ENCODE results near the gene GPBP1L1.

DNA sequence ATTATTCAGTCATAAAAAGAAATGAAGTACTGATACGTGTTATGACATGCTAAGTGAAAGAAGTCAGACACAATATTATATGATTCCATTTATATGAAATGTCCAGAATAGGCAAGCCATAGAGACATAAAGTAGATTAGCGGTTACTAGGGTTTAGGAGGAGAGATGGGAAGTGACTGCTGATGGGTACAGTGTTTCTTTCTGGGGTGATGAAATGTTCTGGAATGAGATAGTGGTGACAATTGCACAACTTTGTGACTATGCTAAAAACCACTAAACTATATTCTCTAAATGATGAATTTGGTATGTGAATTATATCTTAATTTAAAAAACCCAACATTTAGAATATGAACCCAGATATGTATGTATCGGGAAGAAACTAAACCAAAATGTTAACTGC lies 36.5 kb upstream of the GPBP1L1 start:
- TF ChIP-seq EP300 (IDR thresholded peaks at IDR 0.05; ENCODE audit: low read length) (peak; percentile 27; the same call in 1 of the 2 replicates), USF2 (CRISPR knock-in tag; IDR thresholded peaks at IDR 0.05) (no peak), PHTF2 (CRISPR knock-in tag; IDR thresholded peaks at IDR 0.05) (no peak)

Data from K562 (cell line).